Spleen (tissue), 11 donors: ENCODE measurements around the gene CLCNKA. TPM values are rescaled to one million over a fixed set of nuclear protein-coding genes. Genes with fewer than 3 reads are reported as not detected.
"Not testable (repeated sequence)": the region's sequence is repeated elsewhere in the genome, so short reads cannot be mapped to it uniquely, and the experiment has no call there.

ENCODE experiments used
- DNase-seq: peaks from one replicate; pipeline ENCODE4 v3.0.0-alpha.2; 2020
- H3K27ac ChIP-seq, 8 donors: fragments of 200-600 bp; sonication (generic) in 7 of 8; 1 replicate in 4 of 8; 2 replicates in 4 of 8; pipeline versions ENCODE4 v1.5.0 to v1.8.0; 2016 to 2021; ENCODE audit warnings: inconsistent platforms in 4 of 8, mild to moderate bottlenecking in 4 of 8, moderate library complexity in 1 of 8
- H3K27me3 ChIP-seq, 7 donors: fragments of 200-600 bp; sonication (generic) in 6 of 7; replicated peaks in 1 of 7; 1 replicate in 4 of 7; 2 replicates in 3 of 7; pipeline versions ENCODE4 v1.5.0 to v1.8.0; 2016 to 2021; ENCODE audit warnings: inconsistent platforms in 3 of 7, mild to moderate bottlenecking in 1 of 7
- H3K36me3 ChIP-seq, 6 donors: fragments of 200-600 bp; sonication (generic) in 5 of 6; 1 replicate in 4 of 6; 2 replicates in 2 of 6; pipeline versions ENCODE4 v1.5.0 to v1.8.0; 2016 to 2021; ENCODE audit warnings: inconsistent platforms in 2 of 6
- H3K4me1 ChIP-seq, 6 donors: fragments of 200-600 bp; sonication (generic) in 5 of 6; 1 replicate in 3 of 6; 2 replicates in 3 of 6; pipeline versions ENCODE4 v1.5.0 to v1.8.0; 2016 to 2021; ENCODE audit warnings: inconsistent platforms in 3 of 6
- H3K4me3 ChIP-seq, 8 donors: fragments of 200-600 bp; sonication (generic) in 7 of 8; 1 replicate in 4 of 8; 2 replicates in 4 of 8; pipeline versions ENCODE4 v1.5.0 to v1.8.0; 2016 to 2021; ENCODE audit warnings: inconsistent platforms in 4 of 8, mild to moderate bottlenecking in 4 of 8, moderate library complexity in 2 of 8
- H3K9me3 ChIP-seq, 8 donors: fragments of 200-600 bp; sonication (generic) in 7 of 8; 1 replicate in 4 of 8; 2 replicates in 4 of 8; pipeline versions ENCODE4 v1.5.0 to v1.8.0; 2016 to 2021; ENCODE audit warnings: inconsistent platforms in 4 of 8
- POLR2A ChIP-seq, 3 donors: fragments of 450-650 bp; IDR thresholded peaks; one replicate each; pipeline ENCODE4 v1.5.1; 2017; ENCODE audit warnings: antibody characterized with exemption in 3 of 3, mild to moderate bottlenecking in 1 of 3
- POLR2AphosphoS5 ChIP-seq, 3 donors: sonication (generic); formaldehyde crosslinking; IDR thresholded peaks; one replicate each; pipeline ENCODE4 v1.5.1; 2017; ENCODE audit warnings: antibody characterized with exemption in 3 of 3
- WGBS, 5 donors: extraction: QIAGEN DNeasy Blood & Tissue Kit in 3 of 5; methylation state at CpG; one replicate each; pipeline versions ENCODE4 v1.1.5 to v1.1.7; 2013 to 2018; 5-methylcytosine and 5-hydroxymethylcytosine counted together
- intact Hi-C: fragments of 100-400 bp; cut with DNase I; formaldehyde crosslinking; loops from one replicate; pipeline ENCODE4 v1.15.0; 2023; ENCODE audit warnings: low total_unique reads
- polyA plus RNA-seq, 3 donors: library from polyadenylated mRNA; stranded (reverse); fragments of 200-250 nt; gene quantifications; one replicate each; pipeline ENCODE4 v1.2.1, GENCODE V29; 2013
- total RNA-seq, 7 donors: library from RNA; depleted of rRNA in 3 of 7; stranded (reverse); fragments of >200 nt in 3 of 7; fragmentation: NEBNext Ultra II Directional in 4 of 7; extraction: Animal tissue kit (Norgen Biotek cat#: 25700) in 4 of 7; gene quantifications; one replicate each; pipeline versions ENCODE4 v1.1.0 to v1.2.1, GENCODE V29; 2016 to 2021
- TF ChIP-seq, protein P1 (sequence below), 11 experiments: fragments of 200-600 bp in 7 of 11; fragments of 450-650 bp in 4 of 11; sonication (generic) in 4 of 11; IDR thresholded peaks in 8 of 11; conservative IDR thresholded peaks in 3 of 11; 1 replicate in 7 of 11; 2 replicates in 4 of 11; pipeline versions ENCODE4 v1.4.0 to v1.8.0; 2016 to 2021; ENCODE audit warnings: antibody characterized with exemption in 11 of 11, inconsistent platforms in 4 of 11, mild to moderate bottlenecking in 1 of 11
- donor health status: healthy with polysubstance abuse.
- donor health status: DM: no; HTN: no; CAD: no; lungs with moderate emphysema.
- donor health status: DM: no; HTN: no; CAD: no.
- donor health status: Bipolar disorder and iron deficiency.
- donor health status: healthy.
- donor health status: DM: no; HTN: no; CAD: no.
- donor health status: DM: yes; HTN: yes; CAD: no.

The CLCNKA gene
- total and polyA plus RNA-seq, 10 donors = 0.19 to 0.50 (median 0.30) TPM; not detected in 4

DNA sequence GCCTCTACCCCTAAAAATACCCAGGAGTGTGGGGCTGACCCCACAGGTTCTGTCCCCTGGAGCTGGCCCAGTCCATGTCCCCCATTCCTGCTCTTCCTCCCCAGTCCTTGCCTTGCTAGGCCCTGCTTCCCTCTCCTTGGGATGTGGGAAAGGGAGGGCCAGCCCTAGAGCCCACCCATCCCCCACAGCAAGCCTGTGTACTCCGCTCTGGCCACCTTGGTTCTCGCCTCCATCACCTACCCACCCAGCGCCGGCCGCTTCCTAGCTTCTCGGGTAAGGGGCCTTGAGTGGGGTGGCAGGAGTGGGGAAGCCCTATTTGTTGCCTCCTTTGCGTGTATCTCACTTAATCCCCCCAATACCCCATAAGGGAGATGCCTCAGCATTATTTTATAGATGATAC lies 28.5 kb downstream of the CLCNKA start:
- H3K9me3 ChIP-seq = no peaks in the 10 kb centered on the region
- no peak for DNase-seq
- WGBS, 5 donors = 79 to 91% (median 85%) methylated on average over 7 of the region's 7 CpGs
- H3K27ac ChIP-seq = no peak overlapping the region
- no peak overlapping the region for H3K4me3 ChIP-seq
- H3K4me1 ChIP-seq = peaks cover 0 to 10% (median 8%) of the 10 kb centered on the region in 6 donors
- H3K27me3 ChIP-seq = peaks cover 0 to 36% (median 9%) of the 10 kb centered on the region in 7 donors
- TF ChIP-seq, protein P1, sequence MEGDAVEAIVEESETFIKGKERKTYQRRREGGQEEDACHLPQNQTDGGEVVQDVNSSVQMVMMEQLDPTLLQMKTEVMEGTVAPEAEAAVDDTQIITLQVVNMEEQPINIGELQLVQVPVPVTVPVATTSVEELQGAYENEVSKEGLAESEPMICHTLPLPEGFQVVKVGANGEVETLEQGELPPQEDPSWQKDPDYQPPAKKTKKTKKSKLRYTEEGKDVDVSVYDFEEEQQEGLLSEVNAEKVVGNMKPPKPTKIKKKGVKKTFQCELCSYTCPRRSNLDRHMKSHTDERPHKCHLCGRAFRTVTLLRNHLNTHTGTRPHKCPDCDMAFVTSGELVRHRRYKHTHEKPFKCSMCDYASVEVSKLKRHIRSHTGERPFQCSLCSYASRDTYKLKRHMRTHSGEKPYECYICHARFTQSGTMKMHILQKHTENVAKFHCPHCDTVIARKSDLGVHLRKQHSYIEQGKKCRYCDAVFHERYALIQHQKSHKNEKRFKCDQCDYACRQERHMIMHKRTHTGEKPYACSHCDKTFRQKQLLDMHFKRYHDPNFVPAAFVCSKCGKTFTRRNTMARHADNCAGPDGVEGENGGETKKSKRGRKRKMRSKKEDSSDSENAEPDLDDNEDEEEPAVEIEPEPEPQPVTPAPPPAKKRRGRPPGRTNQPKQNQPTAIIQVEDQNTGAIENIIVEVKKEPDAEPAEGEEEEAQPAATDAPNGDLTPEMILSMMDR (IDR thresholded peaks at IDR 0.05 in 8 of 11, conservative IDR thresholded peaks at IDR 0.05 in 3 of 11) = no peak
- TF ChIP-seq POLR2A (IDR thresholded peaks at IDR 0.05) = no peak
- TF ChIP-seq POLR2AphosphoS5 (IDR thresholded peaks at IDR 0.05) = no peak
- H3K36me3 ChIP-seq = no peaks in the 10 kb centered on the region
- intact Hi-C loops = loop anchor here (10.0 kb wide), 2 partner anchors 46 to 256 kb away; partner anchors contain the start of gene SRARP

DNA sequence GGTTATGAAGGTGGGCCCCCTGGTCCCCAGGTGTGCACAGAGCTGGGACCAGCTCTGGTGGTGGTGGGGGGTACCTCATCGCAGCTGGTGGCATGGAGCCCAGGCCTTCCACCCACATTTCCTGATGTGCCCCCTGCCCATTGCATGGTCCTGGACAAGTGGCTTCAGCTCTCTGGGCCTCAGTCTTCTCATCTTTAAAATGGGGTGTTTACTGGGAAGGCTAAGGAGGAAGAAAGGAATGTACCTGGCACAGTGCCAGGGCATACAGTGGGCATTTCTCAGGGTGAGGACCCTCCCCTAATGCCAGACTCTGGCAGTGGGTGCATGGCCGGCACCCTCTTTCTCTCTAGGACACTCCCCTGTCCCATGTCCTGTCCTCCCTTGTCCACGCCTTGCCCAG lies 29.2 kb downstream of the CLCNKA start:
- intact Hi-C loops = loop anchor here (10.0 kb wide), 2 partner anchors 46 to 256 kb away; partner anchors contain the start of gene SRARP
- H3K27me3 ChIP-seq = peaks cover 0 to 36% (median 9%) of the 10 kb centered on the region in 7 donors
- H3K9me3 ChIP-seq = no peaks in the 10 kb centered on the region
- TF ChIP-seq, protein P1 (IDR thresholded peaks at IDR 0.05 in 8 of 11, conservative IDR thresholded peaks at IDR 0.05 in 3 of 11) = no peak
- no peak for TF ChIP-seq POLR2AphosphoS5 (IDR thresholded peaks at IDR 0.05)
- TF ChIP-seq POLR2A (IDR thresholded peaks at IDR 0.05) = no peak
- H3K36me3 ChIP-seq = no peaks in the 10 kb centered on the region
- 85 to 95% (median 89%) methylated on average over 2 to 3 of the region's 3 CpGs for WGBS, 5 donors
- no peak for DNase-seq
- H3K4me3 ChIP-seq = no peak overlapping the region
- no peak overlapping the region for H3K27ac ChIP-seq
- H3K4me1 ChIP-seq = peaks cover 0 to 15% (median 11%) of the 10 kb centered on the region in 6 donors

DNA sequence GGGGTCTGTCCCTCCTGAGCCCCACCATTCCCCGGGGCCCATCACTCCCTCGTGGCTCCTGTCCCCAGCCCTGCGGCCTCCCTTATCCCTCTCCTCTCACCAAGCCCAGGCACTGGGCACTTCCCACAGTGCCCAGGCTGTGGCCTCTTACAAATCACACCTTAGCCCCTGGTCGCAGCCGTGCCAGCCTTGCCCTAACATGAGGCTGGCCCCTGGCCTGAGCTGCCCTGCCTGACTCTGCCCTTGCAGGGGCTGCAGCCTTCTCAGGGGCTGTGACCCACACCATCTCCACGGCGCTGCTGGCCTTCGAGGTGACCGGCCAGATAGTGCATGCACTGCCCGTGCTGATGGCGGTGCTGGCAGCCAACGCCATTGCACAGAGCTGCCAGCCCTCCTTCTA lies 30.1 kb downstream of the CLCNKA start:
- not testable (repeated sequence) for H3K27ac ChIP-seq
- intact Hi-C loops = loop anchor here (10.0 kb wide), 2 partner anchors 47 to 257 kb away; partner anchors contain the start of gene SRARP

GRCh38 chr1:16053781-16054502 lies 32.1 kb downstream of the CLCNKA start:
- TF ChIP-seq POLR2AphosphoS5 (IDR thresholded peaks at IDR 0.05) (no peak), POLR2A (IDR thresholded peaks at IDR 0.05) (no peak)
- TF ChIP-seq, protein P1 (IDR thresholded peaks at IDR 0.05 in 8 of 11, conservative IDR thresholded peaks at IDR 0.05 in 3 of 11) = no peak
- Histone ChIP-seq H3K27me3 (peaks cover 0 to 26% (median 4%) of the 10 kb centered on the region in 7 donors), H3K4me1 (peaks cover 0 to 11% (median 6%) of the 10 kb centered on the region in 6 donors), H3K36me3 (no peaks in the 10 kb centered on the region), H3K27ac (no peak overlapping the region), H3K9me3 (no peaks in the 10 kb centered on the region), H3K4me3 (no peak overlapping the region)
- intact Hi-C loops = loop anchor here (10.0 kb wide), 2 partner anchors 49 to 259 kb away; partner anchors contain the start of gene SRARP
- WGBS, 5 donors = 47 to 74% (median 61%) methylated on average over 5 to 8 of the region's 8 CpGs
- DNase-seq = no peak

More for the DNA sequence above, 30.1 kb downstream of the CLCNKA start:
- not testable (repeated sequence) for H3K36me3 ChIP-seq, H3K9me3 ChIP-seq, DNase-seq, H3K4me3 ChIP-seq
- WGBS, 5 donors = 88 to 94% (median 89%) methylated on average over 11 to 12 of the region's 12 CpGs
- peaks cover 0 to 36% (median 9%) of the 10 kb centered on the region in 7 donors for H3K27me3 ChIP-seq
- peaks cover 0 to 17% (median 12%) of the 10 kb centered on the region in 6 donors for H3K4me1 ChIP-seq
